MG63 (cell line): ENCODE results near the gene AANAT. TPM values are rescaled to one million over a fixed set of nuclear protein-coding genes. Genes with fewer than 3 reads are reported as not detected.

ENCODE experiments used
- DNase-seq: peaks from one replicate; pipeline ENCODE4 v3.0.0-alpha.2; 2020
- H3K27me3 ChIP-seq: fragments of 250-450 bp; sonication (Bioruptor Pico); 2 replicates; pipeline ENCODE4 v1.5.1; 2020; ENCODE audit warnings: mild to moderate bottlenecking, moderate library complexity
- H3K36me3 ChIP-seq: fragments of 250-450 bp; sonication (Bioruptor Pico); 2 replicates; pipeline ENCODE4 v1.5.1; 2020; ENCODE audit warnings: mild to moderate bottlenecking, moderate library complexity
- H3K4me3 ChIP-seq: fragments of 250-450 bp; sonication (Bioruptor Pico); 2 replicates; pipeline ENCODE4 v1.5.1; 2020; ENCODE audit warnings: mild to moderate bottlenecking, moderate library complexity
- H3K9me3 ChIP-seq: fragments of 250-450 bp; sonication (Bioruptor Pico); 2 replicates; pipeline ENCODE4 v1.5.1; 2020; ENCODE audit warnings: mild to moderate bottlenecking, moderate library complexity
- total RNA-seq: library from RNA; depleted of rRNA; stranded (reverse); fragments of >200 nt; shearing (Covaris generic); gene quantifications from 2 replicates; pipeline ENCODE4 v1.2.3, GENCODE V29; 2014; ENCODE audit warnings: low replicate concordance

AANAT gene
- total RNA-seq, 1 experiment from 2014 or later = not detected

DNA sequence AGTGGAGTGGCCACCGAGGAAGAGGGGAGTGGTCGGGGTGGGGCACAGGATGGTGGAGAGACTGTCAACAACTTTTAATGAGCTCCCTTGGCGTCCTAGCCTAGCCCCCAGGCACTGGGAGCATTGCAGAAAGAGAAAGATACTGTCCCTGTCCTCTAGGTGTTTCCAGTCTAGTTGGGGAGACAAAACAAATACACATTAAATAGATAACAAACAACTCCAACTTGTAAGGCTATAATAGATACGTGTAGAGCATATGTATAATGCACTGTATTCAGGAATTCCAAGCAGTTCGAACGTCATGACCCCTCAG, 14.0 kb upstream of the AANAT start:
- Histone ChIP-seq H3K36me3 (peaks cover 7% of the 10 kb centered on the region; the same call in 1 of the 2 replicates), H3K9me3 (no peaks in the 10 kb centered on the region), H3K27me3 (no peaks in the 10 kb centered on the region), H3K4me3 (peak overlapping the region; percentile 69; the same call in 1 of the 2 replicates)
- no peak for DNase-seq

- H3K9me3 ChIP-seq = no peaks in the 10 kb centered on the region
- H3K4me3 ChIP-seq = no peak overlapping the region
- no peaks in the 10 kb centered on the region for H3K36me3 ChIP-seq
- H3K27me3 ChIP-seq = no peaks in the 10 kb centered on the region
- peak; percentile 52 for DNase-seq
Measured at GRCh38 chr17:76458580-76459490, 8.6 kb upstream of the AANAT start.

- Histone ChIP-seq H3K4me3 (no peak overlapping the region), H3K9me3 (no peaks in the 10 kb centered on the region), H3K27me3 (no peaks in the 10 kb centered on the region), H3K36me3 (no peaks in the 10 kb centered on the region)
- no peak for DNase-seq
Measured at GRCh38 chr17:76459674-76460073, 7.7 kb upstream of the AANAT start.

DNA sequence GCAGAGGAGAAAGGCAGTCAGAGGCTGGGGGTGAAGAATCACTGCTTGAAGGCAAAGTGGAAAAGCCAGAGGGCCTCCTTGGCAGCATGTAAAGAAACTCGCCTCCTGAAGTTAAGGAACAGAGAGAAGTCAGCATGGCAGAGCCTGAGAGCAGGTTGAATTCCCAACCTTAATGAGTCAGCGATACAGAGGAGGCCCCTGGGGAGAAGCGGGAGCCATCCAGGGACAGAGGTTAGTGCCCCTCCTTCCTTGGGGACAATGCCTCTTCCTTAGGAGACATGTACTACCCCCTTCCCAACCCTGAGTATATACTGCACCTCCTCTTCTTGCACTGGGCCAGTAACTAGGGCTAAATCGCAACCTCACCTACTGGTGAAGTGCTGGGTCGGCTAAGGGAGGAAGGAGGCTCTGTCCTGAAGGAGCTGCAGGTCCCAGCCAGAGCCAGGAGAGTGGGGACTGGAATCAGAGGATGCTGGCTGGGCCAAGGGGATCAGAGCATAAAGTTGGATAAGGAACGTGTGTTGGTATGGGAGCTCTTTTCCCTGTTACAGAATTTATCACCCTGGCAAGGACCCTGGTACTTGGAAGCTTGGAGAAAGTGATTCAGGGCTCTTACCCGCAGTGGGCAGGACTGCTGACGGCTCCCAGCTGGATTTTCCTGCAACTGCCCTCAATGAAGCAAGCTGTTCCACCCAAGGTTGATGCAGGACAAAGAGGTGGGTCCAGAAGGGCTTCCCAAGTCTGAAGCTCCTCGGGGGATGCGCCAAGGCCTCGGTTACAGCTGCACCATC, 5.4 kb upstream of the AANAT start:
- peak; percentile 73 for DNase-seq
- Histone ChIP-seq H3K4me3 (no peak overlapping the region), H3K9me3 (no peaks in the 10 kb centered on the region), H3K36me3 (no peaks in the 10 kb centered on the region), H3K27me3 (no peaks in the 10 kb centered on the region)

- Histone ChIP-seq H3K27me3 (no peaks in the 10 kb centered on the region), H3K36me3 (no peaks in the 10 kb centered on the region), H3K4me3 (no peak overlapping the region), H3K9me3 (no peaks in the 10 kb centered on the region)
- DNase-seq = no peak
Measured at GRCh38 chr17:76462556-76463290, 4.7 kb upstream of the AANAT start.

DNA sequence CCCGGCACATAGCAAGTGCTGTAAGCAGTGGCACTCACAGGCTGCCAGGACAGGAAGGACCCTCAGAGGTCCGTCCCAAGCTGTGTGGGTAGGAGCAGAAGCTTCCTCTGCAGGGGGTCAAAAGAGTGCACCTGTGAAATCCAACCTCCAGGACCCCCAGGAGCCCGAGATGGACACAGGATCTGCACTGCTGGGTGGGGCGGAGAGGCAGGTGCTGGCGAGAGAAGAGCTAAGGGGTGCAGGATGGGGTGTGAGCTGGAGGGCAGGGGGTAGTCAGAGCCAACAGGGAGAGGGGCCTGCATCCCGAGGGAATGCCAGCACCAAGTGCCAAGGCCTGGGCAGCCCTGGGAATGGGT, 650 bp upstream of the AANAT start:
- H3K9me3 ChIP-seq = no peaks in the 10 kb centered on the region
- peaks cover 2% of the 10 kb centered on the region; the same call in 1 of the 2 replicates for H3K36me3 ChIP-seq
- no peaks in the 10 kb centered on the region for H3K27me3 ChIP-seq
- no peak overlapping the region for H3K4me3 ChIP-seq
- DNase-seq = no peak

DNA sequence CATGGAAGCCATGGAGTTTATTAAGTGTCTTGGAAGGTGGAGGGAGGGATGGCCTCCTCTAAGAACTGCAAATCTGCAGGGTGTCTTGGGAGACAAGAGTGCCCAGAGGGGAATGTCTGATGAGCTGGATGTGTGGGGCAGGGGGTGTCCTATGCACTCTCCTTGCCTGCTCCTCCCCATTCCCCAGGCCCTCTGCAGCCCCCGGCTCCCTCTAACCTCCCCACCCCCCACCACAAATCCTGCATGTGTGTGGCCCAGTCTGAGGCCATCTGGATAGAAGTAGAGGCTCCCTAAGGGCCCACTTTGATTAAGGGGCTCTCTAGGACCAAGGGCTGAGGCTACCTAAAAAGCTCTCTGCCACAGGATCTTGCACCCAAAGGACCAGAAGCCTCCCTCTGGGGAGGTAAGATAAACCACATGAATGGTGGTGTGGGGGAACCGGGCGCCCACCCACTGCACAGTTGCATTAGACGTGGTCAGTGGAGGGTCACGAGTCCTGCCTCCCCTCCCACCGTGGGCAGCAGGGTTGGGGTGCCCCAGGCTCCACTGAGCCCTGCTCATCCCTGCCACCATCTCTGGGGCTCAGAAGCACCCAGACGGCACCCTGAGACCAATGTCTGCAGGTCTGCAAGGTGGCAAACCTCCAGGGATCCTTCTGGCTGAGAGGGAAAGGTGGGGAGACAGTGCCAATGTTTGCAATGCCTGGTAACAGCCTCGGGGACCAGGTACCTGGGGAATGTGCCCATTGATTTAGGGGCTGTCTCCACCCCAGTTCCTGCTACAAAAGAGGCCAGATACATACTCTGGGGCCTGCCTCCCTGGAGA, 618 bp downstream of the AANAT start:
- Histone ChIP-seq H3K36me3 (peaks cover 3% of the 10 kb centered on the region), H3K4me3 (no peak overlapping the region), H3K27me3 (no peaks in the 10 kb centered on the region), H3K9me3 (no peaks in the 10 kb centered on the region)
- DNase-seq = no peak

- H3K9me3 ChIP-seq = no peaks in the 10 kb centered on the region
- DNase-seq = no peak
- peaks cover 9% of the 10 kb centered on the region for H3K36me3 ChIP-seq
- H3K4me3 ChIP-seq = no peak overlapping the region
- no peaks in the 10 kb centered on the region for H3K27me3 ChIP-seq
Measured at GRCh38 chr17:76468634-76469010, 1.2 kb downstream of the AANAT start.

DNA sequence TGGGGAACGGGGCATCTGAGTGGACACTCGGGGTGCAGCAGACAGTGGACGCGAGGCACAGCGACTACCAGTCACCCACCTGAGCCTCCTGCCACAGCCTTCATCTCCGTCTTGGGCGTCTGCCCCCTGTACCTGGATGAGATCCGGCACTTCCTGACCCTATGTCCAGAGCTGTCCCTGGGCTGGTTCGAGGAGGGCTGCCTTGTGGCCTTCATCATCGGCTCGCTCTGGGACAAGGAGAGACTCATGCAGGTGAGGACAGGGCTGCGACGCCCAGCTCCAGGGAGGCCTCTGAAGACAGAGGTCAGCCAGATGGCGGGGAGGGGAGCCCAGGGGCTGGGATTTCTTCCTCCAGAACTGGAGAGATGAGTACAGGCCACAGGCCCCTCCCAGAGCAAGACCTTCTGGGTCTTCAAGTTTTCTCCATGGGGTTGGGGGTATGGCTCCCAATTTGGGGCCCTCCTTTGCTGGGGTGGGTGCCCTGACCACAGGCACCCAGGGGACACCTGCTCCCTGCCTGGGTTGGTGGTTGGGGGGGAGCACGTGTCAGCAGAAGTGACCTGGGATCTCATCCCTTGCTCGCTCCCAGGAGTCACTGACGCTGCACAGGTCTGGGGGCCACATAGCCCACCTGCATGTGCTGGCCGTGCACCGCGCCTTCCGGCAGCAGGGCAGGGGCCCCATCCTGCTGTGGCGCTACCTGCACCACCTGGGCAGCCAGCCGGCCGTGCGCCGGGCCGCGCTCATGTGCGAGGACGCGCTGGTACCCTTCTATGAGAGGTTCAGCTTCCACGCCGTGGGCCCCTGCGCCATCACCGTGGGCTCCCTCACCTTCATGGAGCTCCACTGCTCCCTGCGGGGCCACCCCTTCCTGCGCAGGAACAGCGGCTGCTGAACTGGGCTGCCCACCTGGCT, 1.9 kb downstream of the AANAT start:
- Histone ChIP-seq H3K36me3 (peaks cover 10% of the 10 kb centered on the region), H3K4me3 (no peak overlapping the region), H3K27me3 (no peaks in the 10 kb centered on the region), H3K9me3 (no peaks in the 10 kb centered on the region)
- no peak for DNase-seq

DNA sequence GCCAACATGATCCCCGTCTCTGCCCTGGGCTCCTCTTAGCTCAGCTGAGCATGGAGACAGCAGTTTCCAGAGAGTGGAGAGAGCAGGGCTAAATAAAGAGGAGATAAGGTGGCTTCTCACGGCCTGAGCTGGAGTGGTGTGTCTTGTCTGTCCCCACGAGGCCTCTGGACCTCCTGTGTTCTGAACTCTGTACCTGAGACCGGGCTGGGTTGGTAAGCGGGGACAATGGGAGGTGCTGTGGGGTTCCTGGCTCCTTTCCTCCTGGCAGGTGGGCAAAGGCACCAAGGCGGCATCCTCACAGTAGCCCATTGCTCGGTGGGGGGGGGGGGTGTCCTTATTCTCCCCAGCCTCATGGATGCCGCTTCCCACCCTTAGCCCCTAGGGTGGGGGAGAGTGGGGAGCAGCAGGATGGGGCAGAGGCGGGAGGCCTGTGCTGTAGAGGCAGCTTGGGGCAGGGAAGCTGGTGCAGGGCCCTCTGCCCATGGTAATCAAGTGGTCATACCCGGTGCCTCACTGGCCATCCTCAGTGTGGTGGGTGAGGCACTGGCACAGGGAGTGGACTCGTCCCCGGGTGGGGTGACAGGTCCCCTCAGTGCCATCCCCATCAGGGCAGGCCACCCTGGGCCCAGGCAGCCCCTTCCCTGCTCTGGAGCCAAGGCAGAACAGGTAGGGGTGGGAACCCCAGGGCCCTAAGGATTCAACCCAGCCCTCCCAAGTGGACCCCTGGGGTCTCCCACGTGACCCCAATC, 2.8 kb downstream of the AANAT start:
- Histone ChIP-seq H3K9me3 (no peaks in the 10 kb centered on the region), H3K36me3 (peaks cover 10% of the 10 kb centered on the region), H3K4me3 (no peak overlapping the region), H3K27me3 (no peaks in the 10 kb centered on the region)
- DNase-seq = no peak

GRCh38 chr17:76471498-76472257, 4.3 kb downstream of the AANAT start:
- H3K36me3 ChIP-seq = peaks cover 10% of the 10 kb centered on the region
- H3K4me3 ChIP-seq = no peak overlapping the region
- H3K9me3 ChIP-seq = no peaks in the 10 kb centered on the region
- no peak for DNase-seq
- no peaks in the 10 kb centered on the region for H3K27me3 ChIP-seq

DNA sequence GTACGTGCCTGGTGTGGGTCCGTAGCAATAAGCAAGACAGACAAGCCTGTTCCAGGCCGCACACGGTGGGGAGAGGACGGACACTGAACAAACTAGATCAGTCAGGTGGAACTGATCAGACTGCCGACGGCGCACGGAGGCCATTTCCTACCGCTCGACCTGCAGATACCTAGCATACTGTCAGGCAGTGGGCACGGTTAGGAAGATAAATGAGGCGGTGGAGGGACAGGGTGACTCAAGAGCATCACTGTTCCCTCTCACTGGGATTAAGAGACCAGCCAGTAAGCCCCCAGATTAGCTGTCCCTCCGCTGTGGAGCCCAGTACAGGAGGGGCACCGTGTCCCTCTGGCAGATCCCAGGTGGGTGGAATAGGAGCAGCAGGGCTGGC, 4.8 kb downstream of the AANAT start:
- Histone ChIP-seq H3K36me3 (peaks cover 10% of the 10 kb centered on the region), H3K4me3 (no peak overlapping the region), H3K27me3 (no peaks in the 10 kb centered on the region), H3K9me3 (no peaks in the 10 kb centered on the region)
- DNase-seq = no peak

DNA sequence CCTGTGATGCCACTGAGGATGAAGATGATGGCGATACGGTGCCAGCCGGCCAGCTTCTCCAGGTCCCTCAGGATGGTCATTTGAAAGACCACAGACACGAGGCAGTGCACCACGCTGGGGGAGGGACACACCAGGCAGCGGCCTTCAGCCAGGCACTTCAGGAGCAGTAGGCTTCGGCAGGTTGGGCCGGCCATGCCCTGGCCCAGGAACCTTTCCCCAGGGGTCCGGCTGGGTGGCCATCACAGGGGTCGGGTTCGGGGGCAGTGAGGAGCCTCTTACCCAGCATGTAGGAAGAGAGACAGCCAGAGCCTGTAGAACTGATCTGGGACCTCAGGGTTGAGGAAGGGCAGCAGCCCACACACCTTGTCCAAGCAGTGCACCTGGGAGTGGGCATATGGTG, 5.3 kb downstream of the AANAT start:
- no peaks in the 10 kb centered on the region for H3K9me3 ChIP-seq
- peaks cover 10% of the 10 kb centered on the region for H3K36me3 ChIP-seq
- no peaks in the 10 kb centered on the region for H3K27me3 ChIP-seq
- no peak for DNase-seq
- no peak overlapping the region for H3K4me3 ChIP-seq

- Histone ChIP-seq H3K36me3 (peaks cover 10% of the 10 kb centered on the region), H3K9me3 (no peaks in the 10 kb centered on the region), H3K4me3 (no peak overlapping the region), H3K27me3 (no peaks in the 10 kb centered on the region)
- peak; percentile 34 for DNase-seq
Measured at GRCh38 chr17:76473541-76473985, 6.2 kb downstream of the AANAT start.
